Measurements from ENCODE around the gene STOML2. TPM values are rescaled to one million over a fixed set of nuclear protein-coding genes. Genes with fewer than 3 reads are reported as not detected.

The STOML2 gene
- total and polyA plus RNA-seq, 2 experiments from 2014 or later, result 114 to 210 TPM

GRCh38 chr9:35135988-35136387 lies 33.1 kb upstream of the STOML2 start:
- H3K4me1 ChIP-seq (ENCODE audit: insufficient read depth), result no peaks in the 10 kb centered on the region
- H3K79me2 ChIP-seq (replicated peaks; ENCODE audit: insufficient read depth), result no peaks in the 10 kb centered on the region
- Mint-ChIP-seq H3K36me3 (ENCODE audit: low read depth) (peaks cover 13% of the 10 kb centered on the region), H3K27me3 (ENCODE audit: insufficient read depth, low read depth, poor library complexity) (peaks cover 4% of the 10 kb centered on the region), H3K4me3 (no peak overlapping the region), H3K9me3 (peaks cover 63% of the 10 kb centered on the region), H3K4me1 (no peaks in the 10 kb centered on the region), H3K27ac (no peak overlapping the region)
- DNase-seq (ENCODE audit: low spot score) (no peak), ATAC-seq (no peak)
- no peaks in the 10 kb centered on the region for H3K36me3 ChIP-seq (ENCODE audit: insufficient read depth)
- no peak overlapping the region for H3K4me3 ChIP-seq
- no peaks in the 10 kb centered on the region for H4K20me1 ChIP-seq (replicated peaks; ENCODE audit: insufficient read depth)
- no peaks in the 10 kb centered on the region; the same call in 1 of the 2 replicates for H3K9me2 ChIP-seq (ENCODE audit: insufficient read depth)
- H2AFZ ChIP-seq, result no peak overlapping the region
- H3K4me2 ChIP-seq, result no peak overlapping the region
- no peaks in the 10 kb centered on the region for H3K27me3 ChIP-seq (ENCODE audit: insufficient read depth)
- no peak overlapping the region for H3K27ac ChIP-seq (ENCODE audit: low read depth)
- TF ChIP-seq ZNF114 (CRISPR knock-in tag; IDR thresholded peaks at IDR 0.05), result no peak
- TF ChIP-seq, protein P1, sequence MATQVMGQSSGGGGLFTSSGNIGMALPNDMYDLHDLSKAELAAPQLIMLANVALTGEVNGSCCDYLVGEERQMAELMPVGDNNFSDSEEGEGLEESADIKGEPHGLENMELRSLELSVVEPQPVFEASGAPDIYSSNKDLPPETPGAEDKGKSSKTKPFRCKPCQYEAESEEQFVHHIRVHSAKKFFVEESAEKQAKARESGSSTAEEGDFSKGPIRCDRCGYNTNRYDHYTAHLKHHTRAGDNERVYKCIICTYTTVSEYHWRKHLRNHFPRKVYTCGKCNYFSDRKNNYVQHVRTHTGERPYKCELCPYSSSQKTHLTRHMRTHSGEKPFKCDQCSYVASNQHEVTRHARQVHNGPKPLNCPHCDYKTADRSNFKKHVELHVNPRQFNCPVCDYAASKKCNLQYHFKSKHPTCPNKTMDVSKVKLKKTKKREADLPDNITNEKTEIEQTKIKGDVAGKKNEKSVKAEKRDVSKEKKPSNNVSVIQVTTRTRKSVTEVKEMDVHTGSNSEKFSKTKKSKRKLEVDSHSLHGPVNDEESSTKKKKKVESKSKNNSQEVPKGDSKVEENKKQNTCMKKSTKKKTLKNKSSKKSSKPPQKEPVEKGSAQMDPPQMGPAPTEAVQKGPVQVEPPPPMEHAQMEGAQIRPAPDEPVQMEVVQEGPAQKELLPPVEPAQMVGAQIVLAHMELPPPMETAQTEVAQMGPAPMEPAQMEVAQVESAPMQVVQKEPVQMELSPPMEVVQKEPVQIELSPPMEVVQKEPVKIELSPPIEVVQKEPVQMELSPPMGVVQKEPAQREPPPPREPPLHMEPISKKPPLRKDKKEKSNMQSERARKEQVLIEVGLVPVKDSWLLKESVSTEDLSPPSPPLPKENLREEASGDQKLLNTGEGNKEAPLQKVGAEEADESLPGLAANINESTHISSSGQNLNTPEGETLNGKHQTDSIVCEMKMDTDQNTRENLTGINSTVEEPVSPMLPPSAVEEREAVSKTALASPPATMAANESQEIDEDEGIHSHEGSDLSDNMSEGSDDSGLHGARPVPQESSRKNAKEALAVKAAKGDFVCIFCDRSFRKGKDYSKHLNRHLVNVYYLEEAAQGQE (IDR thresholded peaks at IDR 0.05; ENCODE audit: unreplicated experiment), result no peak
- TF ChIP-seq, protein P2, sequence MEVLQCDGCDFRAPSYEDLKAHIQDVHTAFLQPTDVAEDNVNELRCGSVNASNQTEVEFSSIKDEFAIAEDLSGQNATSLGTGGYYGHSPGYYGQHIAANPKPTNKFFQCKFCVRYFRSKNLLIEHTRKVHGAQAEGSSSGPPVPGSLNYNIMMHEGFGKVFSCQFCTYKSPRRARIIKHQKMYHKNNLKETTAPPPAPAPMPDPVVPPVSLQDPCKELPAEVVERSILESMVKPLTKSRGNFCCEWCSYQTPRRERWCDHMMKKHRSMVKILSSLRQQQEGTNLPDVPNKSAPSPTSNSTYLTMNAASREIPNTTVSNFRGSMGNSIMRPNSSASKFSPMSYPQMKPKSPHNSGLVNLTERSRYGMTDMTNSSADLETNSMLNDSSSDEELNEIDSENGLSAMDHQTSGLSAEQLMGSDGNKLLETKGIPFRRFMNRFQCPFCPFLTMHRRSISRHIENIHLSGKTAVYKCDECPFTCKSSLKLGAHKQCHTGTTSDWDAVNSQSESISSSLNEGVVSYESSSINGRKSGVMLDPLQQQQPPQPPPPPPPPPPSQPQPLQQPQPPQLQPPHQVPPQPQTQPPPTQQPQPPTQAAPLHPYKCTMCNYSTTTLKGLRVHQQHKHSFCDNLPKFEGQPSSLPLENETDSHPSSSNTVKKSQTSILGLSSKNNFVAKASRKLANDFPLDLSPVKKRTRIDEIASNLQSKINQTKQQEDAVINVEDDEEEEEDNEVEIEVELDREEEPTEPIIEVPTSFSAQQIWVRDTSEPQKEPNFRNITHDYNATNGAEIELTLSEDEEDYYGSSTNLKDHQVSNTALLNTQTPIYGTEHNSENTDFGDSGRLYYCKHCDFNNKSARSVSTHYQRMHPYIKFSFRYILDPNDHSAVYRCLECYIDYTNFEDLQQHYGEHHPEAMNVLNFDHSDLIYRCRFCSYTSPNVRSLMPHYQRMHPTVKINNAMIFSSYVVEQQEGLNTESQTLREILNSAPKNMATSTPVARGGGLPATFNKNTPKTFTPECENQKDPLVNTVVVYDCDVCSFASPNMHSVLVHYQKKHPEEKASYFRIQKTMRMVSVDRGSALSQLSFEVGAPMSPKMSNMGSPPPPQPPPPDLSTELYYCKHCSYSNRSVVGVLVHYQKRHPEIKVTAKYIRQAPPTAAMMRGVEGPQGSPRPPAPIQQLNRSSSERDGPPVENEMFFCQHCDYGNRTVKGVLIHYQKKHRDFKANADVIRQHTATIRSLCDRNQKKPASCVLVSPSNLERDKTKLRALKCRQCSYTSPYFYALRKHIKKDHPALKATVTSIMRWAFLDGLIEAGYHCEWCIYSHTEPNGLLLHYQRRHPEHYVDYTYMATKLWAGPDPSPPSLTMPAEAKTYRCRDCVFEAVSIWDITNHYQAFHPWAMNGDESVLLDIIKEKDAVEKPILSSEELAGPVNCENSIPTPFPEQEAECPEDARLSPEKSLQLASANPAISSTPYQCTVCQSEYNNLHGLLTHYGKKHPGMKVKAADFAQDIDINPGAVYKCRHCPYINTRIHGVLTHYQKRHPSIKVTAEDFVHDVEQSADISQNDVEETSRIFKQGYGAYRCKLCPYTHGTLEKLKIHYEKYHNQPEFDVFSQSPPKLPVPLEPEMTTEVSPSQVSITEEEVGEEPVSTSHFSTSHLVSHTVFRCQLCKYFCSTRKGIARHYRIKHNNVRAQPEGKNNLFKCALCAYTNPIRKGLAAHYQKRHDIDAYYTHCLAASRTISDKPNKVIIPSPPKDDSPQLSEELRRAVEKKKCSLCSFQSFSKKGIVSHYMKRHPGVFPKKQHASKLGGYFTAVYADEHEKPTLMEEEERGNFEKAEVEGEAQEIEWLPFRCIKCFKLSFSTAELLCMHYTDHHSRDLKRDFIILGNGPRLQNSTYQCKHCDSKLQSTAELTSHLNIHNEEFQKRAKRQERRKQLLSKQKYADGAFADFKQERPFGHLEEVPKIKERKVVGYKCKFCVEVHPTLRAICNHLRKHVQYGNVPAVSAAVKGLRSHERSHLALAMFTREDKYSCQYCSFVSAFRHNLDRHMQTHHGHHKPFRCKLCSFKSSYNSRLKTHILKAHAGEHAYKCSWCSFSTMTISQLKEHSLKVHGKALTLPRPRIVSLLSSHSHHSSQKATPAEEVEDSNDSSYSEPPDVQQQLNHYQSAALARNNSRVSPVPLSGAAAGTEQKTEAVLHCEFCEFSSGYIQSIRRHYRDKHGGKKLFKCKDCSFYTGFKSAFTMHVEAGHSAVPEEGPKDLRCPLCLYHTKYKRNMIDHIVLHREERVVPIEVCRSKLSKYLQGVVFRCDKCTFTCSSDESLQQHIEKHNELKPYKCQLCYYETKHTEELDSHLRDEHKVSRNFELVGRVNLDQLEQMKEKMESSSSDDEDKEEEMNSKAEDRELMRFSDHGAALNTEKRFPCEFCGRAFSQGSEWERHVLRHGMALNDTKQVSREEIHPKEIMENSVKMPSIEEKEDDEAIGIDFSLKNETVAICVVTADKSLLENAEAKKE (CRISPR knock-in tag; IDR thresholded peaks at IDR 0.05), result no peak
- TF ChIP-seq NANOG (IDR thresholded peaks at IDR 0.05; ENCODE audit: borderline replicate concordance), result no peak
- TF ChIP-seq STAT1 (IDR thresholded peaks at IDR 0.05; ENCODE audit: unreplicated experiment), result no peak
- no peak for TF ChIP-seq ZNF331 (CRISPR knock-in tag; IDR thresholded peaks at IDR 0.05; ENCODE audit: low read depth)
- no peak for TF ChIP-seq ETS1 (IDR thresholded peaks at IDR 0.05)
- no peak for TF ChIP-seq POLR2AphosphoS5 (IDR thresholded peaks at IDR 0.05; ENCODE audit: low read depth)
- no peak for TF ChIP-seq JUNB (IDR thresholded peaks at IDR 0.05; ENCODE audit: unreplicated experiment)
- TF ChIP-seq CTCF (conservative IDR thresholded peaks at IDR 0.05; ENCODE audit: low read depth in 2 of 2), result no peak
- no peak for TF ChIP-seq EZH2 (IDR thresholded peaks at IDR 0.05; ENCODE audit: low read depth, unreplicated experiment)
- H3F3A ChIP-seq (replicated peaks; ENCODE audit: low read depth), result no peaks in the 10 kb centered on the region
